Hepatocyte (in vitro differentiated cells): ENCODE data around the gene CUL7. TPM values are rescaled to one million over a fixed set of nuclear protein-coding genes. Genes with fewer than 3 reads are reported as not detected.

Source experiments
- DNase-seq: peaks from one replicate; pipeline ENCODE4 v3.0.0-alpha.2; 2016; ENCODE audit warnings: low spot score
- H2AFZ ChIP-seq: fragments of 200-600 bp; sonication (generic); 2 replicates; pipeline ENCODE4 v1.6.0; 2016; ENCODE audit warnings: antibody characterized with exemption, mild to moderate bottlenecking
- H3K27ac ChIP-seq: fragments of 200-600 bp; sonication (generic); 2 replicates; pipeline ENCODE4 v1.5.1; 2016; ENCODE audit warnings: mild to moderate bottlenecking
- H3K27me3 ChIP-seq: fragments of 200-600 bp; sonication (generic); 2 replicates; pipeline ENCODE4 v1.6.1; 2016
- H3K36me3 ChIP-seq: fragments of 200-600 bp; sonication (generic); replicated peaks from 2 replicates; pipeline ENCODE4 v1.5.1; 2016; ENCODE audit warnings: low read depth; ENCODE audit not compliant: insufficient read depth
- H3K4me1 ChIP-seq: fragments of 200-600 bp; sonication (generic); 2 replicates; pipeline ENCODE4 v1.5.1; 2016; ENCODE audit warnings: mild to moderate bottlenecking, moderate library complexity; ENCODE audit not compliant: insufficient read depth
- H3K4me2 ChIP-seq: fragments of 200-600 bp; sonication (generic); 2 replicates; pipeline ENCODE4 v1.6.0; 2016
- H3K4me3 ChIP-seq: fragments of 200-600 bp; sonication (generic); 2 replicates; pipeline ENCODE4 v1.5.1; 2016; ENCODE audit warnings: mild to moderate bottlenecking
- H3K79me2 ChIP-seq: fragments of 200-600 bp; sonication (generic); 2 replicates; pipeline ENCODE4 v1.6.0; 2017; ENCODE audit warnings: mild to moderate bottlenecking
- H3K9me2 ChIP-seq: fragments of 200-600 bp; sonication (generic); replicated peaks from 2 replicates; pipeline ENCODE4 v1.6.0; 2017; ENCODE audit warnings: mild to moderate bottlenecking; ENCODE audit not compliant: insufficient read depth
- H3K9me3 ChIP-seq: fragments of 200-600 bp; sonication (generic); 2 replicates; pipeline ENCODE4 v1.5.1; 2016; ENCODE audit warnings: low read depth, mild to moderate bottlenecking
- H4K20me1 ChIP-seq: fragments of 200-600 bp; sonication (generic); 2 replicates; pipeline ENCODE4 v1.6.0; 2016; ENCODE audit warnings: mild to moderate bottlenecking; ENCODE audit not compliant: insufficient read depth, poor library complexity, severe bottlenecking
- CTCF ChIP-seq: fragments of 200-600 bp; sonication (generic); IDR thresholded peaks from 2 replicates; pipeline ENCODE4 v1.5.1; 2016; ENCODE audit warnings: antibody characterized with exemption, mild to moderate bottlenecking; ENCODE audit not compliant: poor library complexity
- EZH2 ChIP-seq: fragments of 200-600 bp; sonication (generic); IDR thresholded peaks from 2 replicates; pipeline ENCODE4 v1.6.1; 2016; ENCODE audit warnings: antibody characterized with exemption, mild to moderate bottlenecking, borderline replicate concordance
- EZH2phosphoT487 ChIP-seq: fragments of 200-600 bp; sonication (generic); IDR thresholded peaks from one replicate; pipeline ENCODE4 v1.6.1; 2018; ENCODE audit warnings: antibody characterized with exemption, mild to moderate bottlenecking, low read depth, moderate library complexity; ENCODE audit not compliant: unreplicated experiment, severe bottlenecking
- WGBS: methylation state at CpG from one replicate; pipeline ENCODE4 v1.1.6; 2016; ENCODE audit warnings: low lambda C conversion rate; ENCODE audit errors: missing lambda C conversion rate; 5-methylcytosine and 5-hydroxymethylcytosine counted together
- polyA plus RNA-seq: library from polyadenylated mRNA; unstranded; fragments of >200 nt; fragmentation: Nextera tagmentation; extraction: Ambion mirVana; gene quantifications from 2 replicates; pipeline ENCODE4 v1.2.1, GENCODE V29; 2016
- total RNA-seq: library from RNA; depleted of rRNA; stranded (reverse); fragments of >200 nt; gene quantifications from 2 replicates; pipeline ENCODE4 v1.2.3, GENCODE V29; 2014

The CUL7 gene
- total and polyA plus RNA-seq, 2 experiments from 2014 or later, result 46.4 to 58.2 TPM

- no peak for DNase-seq
- Histone ChIP-seq H3K9me3 (no peaks in the 10 kb centered on the region), H3K9me2 (no peaks in the 10 kb centered on the region), H3K27me3 (no peaks in the 10 kb centered on the region), H3K4me1 (peaks cover 10% of the 10 kb centered on the region), H3K4me2 (no peak overlapping the region), H3K36me3 (no peaks in the 10 kb centered on the region), H2AFZ (no peak overlapping the region), H4K20me1 (no peaks in the 10 kb centered on the region), H3K79me2 (peaks cover 56% of the 10 kb centered on the region), H3K4me3 (no peak overlapping the region), H3K27ac (no peak overlapping the region)
- whole genome bisulfite sequencing, result 98% methylated on average over 12 of the region's 12 CpGs
- TF ChIP-seq EZH2 (no peak), CTCF (no peak), EZH2phosphoT487 (no peak)
Measured at GRCh38 chr6:43062818-43063217, 9.2 kb upstream of the CUL7 start.

GRCh38 chr6:43061861-43062260 lies 8.2 kb upstream of the CUL7 start:
- DNase-seq, result no peak
- no peak overlapping the region for H2AFZ ChIP-seq
- no peaks in the 10 kb centered on the region for H3K36me3 ChIP-seq
- peak overlapping the region; percentile 89 for H3K4me2 ChIP-seq
- H4K20me1 ChIP-seq, result no peaks in the 10 kb centered on the region
- WGBS, result 68% methylated on average over 2 of the region's 2 CpGs
- no peak overlapping the region for H3K4me3 ChIP-seq
- H3K9me2 ChIP-seq, result no peaks in the 10 kb centered on the region
- H3K27me3 ChIP-seq, result no peaks in the 10 kb centered on the region
- H3K4me1 ChIP-seq, result peaks cover 10% of the 10 kb centered on the region
- H3K79me2 ChIP-seq, result peaks cover 65% of the 10 kb centered on the region
- no peaks in the 10 kb centered on the region for H3K9me3 ChIP-seq
- peak overlapping the region; percentile 98 for H3K27ac ChIP-seq
- TF ChIP-seq EZH2 (no peak), CTCF (no peak), EZH2phosphoT487 (no peak)

GRCh38 chr6:43060755-43061633 lies 7.3 kb upstream of the CUL7 start:
- peak overlapping the region; percentile 57 for H3K4me3 ChIP-seq
- no peaks in the 10 kb centered on the region for H4K20me1 ChIP-seq
- H3K4me1 ChIP-seq, result peaks cover 10% of the 10 kb centered on the region
- no peaks in the 10 kb centered on the region for H3K36me3 ChIP-seq
- no peak for DNase-seq
- H2AFZ ChIP-seq, result no peak overlapping the region
- peak overlapping the region; percentile 98 for H3K27ac ChIP-seq
- H3K79me2 ChIP-seq, result peaks cover 65% of the 10 kb centered on the region
- H3K27me3 ChIP-seq, result no peaks in the 10 kb centered on the region
- H3K9me2 ChIP-seq, result no peaks in the 10 kb centered on the region
- 80% methylated on average over 12 of the region's 12 CpGs for WGBS
- no peaks in the 10 kb centered on the region for H3K9me3 ChIP-seq
- no peak for TF ChIP-seq EZH2phosphoT487
- TF ChIP-seq CTCF, result no peak
- TF ChIP-seq EZH2, result no peak
- peak overlapping the region; percentile 89 for H3K4me2 ChIP-seq
